SW 1271 (cell line): Measurements from ENCODE around the gene MAD1L1.
"Not testable (repeated sequence)": the region's sequence is repeated elsewhere in the genome, so short reads cannot be mapped to it uniquely, and the experiment has no call there.

Source experiments
- DNase-seq, 2 experiments: peaks; one replicate each; lab custom pipeline; 2025; lab: John Stamatoyannopoulos, UW

MAD1L1 gene

GRCh38 chr7:1939434-1940401 lies 293.0 kb downstream of the MAD1L1 start:
- no peak for DNase-seq

DNA sequence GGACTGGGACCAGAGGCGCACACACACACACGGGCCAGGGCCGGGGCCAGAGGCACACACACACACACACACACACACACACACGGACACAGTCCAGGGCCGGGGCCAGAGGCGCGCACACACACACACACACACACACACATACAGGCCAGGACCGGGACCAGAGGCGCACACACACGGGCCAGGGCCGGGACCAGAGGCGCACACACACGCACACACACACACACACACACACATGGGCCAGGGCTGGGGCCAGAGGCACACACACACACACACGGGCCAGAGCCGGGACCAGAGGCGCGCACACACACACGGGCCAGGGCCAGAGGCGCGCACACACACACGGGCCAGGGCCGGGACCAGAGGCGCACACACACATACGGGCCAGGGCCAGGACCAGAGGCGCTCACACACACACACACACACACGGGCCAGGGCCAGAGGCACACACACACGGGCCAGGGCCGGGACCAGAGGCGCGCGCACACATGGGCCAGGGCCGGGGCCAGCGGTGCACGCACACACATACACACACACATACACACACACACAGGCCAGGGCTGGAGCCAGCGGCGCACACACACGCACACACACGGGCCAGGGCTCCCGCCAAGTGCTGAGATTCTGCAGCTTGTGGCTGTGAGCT lies 293.8 kb downstream of the MAD1L1 start:
- no peak for DNase-seq

- DNase-seq: no peak
Measured at GRCh38 chr7:1937252-1937605, 295.5 kb downstream of the MAD1L1 start.

GRCh38 chr7:1936531-1937251 lies 296.1 kb downstream of the MAD1L1 start:
- no peak for DNase-seq

GRCh38 chr7:1936006-1936310 lies 296.8 kb downstream of the MAD1L1 start:
- DNase-seq: no peak

DNA sequence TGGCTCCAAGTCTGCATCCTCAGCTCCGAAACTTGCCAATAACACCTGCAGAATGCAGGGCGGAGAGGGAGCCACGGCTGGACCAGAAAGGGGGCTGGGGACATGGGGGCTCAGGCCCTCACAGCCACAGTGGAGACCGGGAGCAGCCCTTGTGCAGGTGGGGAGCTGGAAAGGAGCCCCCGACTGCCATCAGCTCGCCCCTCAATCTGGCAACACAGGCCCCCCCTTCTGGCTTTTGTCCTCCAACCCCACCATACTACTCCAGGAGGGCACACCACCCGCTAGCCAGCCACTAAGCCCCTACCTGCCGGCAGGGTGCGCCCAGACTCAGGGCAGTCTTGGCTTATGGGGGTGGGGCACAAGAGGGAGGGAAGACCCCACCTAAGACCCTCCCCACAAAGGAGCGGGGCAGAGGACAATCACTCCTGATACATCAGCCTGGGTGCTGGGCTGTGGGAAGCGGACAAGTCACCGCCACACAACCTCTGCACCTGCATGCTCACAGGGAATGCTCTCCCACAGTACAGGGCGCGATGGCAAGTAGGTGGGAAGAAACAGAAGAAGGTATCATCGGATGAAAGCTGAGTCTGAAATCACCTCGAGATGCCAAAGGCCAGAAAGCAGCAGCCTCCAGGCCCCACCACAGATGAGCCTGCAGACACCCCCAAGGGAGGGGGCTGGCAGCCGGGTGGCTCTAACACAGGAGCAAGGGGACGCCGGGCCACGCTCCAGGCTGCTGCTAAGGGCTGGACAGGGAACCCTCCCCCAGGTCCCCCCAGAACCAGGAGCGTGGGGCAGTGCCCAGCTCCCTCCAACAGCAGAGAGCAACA lies 297.4 kb downstream of the MAD1L1 start:
- no peak for DNase-seq

DNA sequence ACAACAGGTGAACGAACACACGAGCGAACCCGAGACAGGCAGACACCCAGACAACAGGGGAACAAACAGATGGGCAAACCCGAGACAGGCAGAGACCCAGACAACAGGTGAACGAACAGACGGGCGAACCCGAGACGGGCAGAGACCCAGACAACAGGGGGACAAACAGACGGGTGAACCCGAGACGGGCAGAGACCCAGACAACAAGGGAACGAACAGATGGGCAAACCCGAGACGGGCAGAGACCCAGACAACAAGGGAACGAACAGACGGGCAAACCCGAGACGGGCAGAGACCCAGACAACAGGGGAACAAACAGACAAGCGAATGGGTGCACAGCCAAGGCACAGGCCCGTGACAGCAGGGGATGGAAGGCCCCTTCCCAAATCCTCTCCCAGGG lies 298.0 kb downstream of the MAD1L1 start:
- DNase-seq: no peak

GRCh38 chr7:1934017-1934416 lies 298.7 kb downstream of the MAD1L1 start:
- DNase-seq: no peak

DNA sequence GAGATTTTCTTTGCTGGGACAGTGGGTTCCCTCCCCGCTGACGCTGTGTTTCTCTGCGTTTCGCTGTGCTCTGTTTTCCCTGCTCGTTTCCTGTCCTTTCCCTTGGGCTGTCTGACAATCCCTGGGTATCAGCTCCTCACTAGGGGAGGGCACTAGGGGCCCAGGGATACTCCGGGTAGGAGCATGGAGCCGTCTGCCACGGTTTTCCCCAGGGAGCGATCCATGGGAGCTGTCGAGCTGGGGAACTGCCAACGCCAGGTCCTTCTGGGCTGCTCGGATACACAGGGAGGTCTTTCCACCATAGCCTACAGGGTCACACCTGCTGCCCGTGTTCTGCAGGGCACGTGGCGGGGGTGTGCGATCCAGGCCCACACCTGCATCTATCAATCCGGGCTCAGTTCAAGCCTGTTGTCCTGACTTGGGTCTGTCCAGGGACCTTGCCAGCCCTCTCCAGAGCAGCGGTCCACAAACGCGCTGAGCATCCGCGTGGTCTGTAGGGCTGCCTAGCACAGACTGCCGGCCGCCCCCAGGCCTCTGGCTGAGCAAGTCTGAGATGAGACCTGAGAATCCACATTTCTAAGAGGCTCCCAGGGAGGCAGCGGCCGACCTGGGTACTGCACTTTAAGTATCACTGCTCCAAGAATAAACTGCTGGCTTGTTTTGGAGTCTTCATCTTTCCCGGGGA lies 299.5 kb downstream of the MAD1L1 start:
- no peak for DNase-seq

DNA sequence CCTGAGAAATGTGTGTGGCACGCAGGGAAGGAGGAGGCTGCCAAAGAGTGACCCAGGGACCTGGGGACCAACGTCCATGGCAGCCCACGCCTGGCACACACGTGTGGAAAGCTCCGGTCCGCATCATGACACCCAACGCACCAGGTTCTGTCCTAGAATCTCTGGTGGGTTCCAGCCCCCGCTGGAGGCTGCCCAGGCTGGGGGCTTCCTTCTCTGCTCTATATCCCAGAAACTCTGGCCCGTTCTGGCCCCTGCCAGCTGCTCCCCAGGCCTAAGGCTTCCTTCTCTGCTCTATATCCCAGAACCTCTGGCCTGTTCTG lies 300.8 kb downstream of the MAD1L1 start:
- no peak for DNase-seq

- no peak for DNase-seq
Measured at GRCh38 chr7:1931256-1931950, 301.3 kb downstream of the MAD1L1 start.

DNA sequence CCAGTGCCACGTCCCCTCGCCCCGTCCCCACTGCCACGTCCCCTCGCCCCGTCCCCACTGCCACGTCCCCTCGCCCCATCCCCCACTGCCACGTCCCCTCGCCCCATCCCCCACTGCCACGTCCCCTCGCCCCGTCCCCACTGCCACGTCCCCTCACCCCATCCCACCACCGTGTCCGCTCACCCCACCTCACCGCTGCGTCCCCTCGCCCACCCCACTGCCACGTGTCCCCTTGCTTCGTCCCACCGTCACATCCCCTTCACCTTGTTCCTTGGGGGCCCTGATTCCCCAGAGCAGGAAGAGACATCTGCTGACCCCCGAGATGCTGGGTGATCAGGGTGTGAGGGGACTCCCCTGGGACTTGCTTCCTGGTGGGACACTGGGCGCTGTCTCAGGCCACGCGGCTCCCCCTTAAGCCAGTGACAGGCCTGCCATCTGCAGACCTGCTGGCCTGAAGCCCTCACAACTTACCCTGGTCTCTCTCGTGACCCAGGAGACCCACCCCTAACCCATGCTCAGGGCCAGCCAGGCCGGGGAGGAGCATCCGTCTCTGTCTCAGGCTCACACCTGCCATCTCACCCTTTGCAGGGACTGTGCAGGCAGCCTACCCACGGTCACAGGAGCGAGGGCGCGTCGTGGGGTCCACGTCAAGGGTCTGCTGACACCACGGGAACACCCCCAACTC lies 302.2 kb downstream of the MAD1L1 start:
- no peak for DNase-seq

DNA sequence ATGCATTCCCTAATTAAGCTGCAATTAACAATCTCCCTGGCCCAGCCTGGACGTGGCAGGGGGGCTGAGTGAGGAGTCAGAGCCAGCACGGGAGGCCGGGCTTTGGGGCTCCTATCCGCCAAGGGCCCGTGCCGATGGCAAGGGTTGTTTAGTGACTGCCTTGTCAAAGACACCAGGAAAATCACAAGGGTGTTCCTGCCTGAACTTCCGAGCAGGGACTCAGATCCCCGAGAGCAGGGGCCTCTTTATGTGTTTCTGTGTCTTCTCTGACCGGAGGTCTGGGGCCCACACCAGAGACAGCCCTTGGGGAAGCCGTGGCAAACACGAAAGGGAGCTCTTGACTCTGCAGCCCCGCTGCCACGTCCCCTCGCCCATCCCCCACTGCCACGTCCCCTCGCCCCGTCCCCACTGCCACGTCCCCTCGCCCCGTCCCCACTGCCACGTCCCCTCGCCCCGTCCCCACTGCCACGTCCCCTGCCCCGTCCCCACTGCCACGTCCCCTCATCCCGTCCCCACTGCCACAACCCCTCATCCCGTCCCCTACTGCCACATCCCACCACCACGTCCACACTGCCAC lies 303.3 kb downstream of the MAD1L1 start:
- not testable (repeated sequence) for DNase-seq

DNA sequence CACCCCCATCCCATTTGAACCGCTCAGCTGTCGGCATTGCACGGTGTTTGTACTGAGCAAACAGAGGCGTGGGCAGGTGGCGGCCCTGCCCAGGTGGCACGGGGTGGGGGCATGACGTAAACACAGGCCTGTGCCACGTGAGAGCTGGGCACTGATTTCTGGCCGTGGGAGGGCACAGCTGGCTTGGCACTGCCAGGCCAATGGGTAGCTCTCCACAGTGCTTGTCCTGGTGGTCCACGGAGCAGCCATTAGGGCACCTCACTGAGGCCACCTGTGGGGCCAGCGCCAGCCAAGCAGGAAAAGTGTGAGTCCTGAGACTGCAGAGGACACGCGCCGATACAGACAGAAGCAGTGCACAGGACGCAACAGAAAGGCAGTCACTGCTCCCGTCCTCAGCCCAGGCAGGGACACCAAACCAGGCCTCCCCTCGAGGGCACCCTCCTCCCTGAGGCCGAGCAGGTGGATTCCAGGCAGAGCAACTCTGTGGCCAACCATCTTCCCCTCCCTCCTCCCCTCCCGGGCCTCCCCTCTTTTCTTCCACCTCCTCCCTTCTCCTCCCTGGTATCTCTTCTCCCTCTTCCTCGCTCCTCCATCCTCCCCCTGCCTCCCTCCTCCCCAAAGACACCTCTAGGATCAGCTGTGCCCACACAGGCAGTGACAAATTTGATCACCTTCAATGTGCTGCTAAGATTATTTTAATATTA lies 303.9 kb downstream of the MAD1L1 start:
- no peak for DNase-seq

DNA sequence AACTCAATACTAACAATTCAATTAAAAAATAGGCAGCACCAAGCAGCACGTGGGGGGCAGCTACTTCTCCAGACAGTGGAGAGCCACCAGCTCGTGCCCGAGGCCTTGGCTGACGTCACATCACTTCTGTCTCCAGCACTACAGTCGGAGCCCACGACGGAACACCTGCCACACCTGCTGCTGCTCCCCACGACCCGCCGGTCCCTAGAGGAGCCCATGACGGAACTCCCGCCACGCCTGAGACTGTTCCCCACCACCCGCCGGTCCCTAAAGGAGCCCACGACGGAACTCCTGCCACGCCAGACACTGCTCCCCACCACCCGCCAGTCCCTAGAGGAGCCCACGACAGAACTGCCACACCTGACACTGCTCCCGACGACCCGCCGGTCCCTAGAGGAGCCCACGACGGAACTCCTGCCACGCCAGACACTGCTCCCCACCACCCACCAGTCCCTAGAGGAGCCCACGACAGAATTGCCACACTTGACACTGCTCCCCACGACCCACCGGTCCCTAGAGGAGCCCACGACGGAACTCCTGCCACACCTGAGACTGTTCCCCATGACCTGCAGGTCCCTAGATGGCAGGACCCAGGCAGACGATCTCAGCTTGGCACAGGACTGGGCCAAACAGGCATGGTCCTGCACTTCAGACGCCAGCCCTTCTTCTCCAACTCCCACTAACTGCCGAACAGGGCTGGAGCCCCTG lies 304.7 kb downstream of the MAD1L1 start:
- DNase-seq: no peak

DNA sequence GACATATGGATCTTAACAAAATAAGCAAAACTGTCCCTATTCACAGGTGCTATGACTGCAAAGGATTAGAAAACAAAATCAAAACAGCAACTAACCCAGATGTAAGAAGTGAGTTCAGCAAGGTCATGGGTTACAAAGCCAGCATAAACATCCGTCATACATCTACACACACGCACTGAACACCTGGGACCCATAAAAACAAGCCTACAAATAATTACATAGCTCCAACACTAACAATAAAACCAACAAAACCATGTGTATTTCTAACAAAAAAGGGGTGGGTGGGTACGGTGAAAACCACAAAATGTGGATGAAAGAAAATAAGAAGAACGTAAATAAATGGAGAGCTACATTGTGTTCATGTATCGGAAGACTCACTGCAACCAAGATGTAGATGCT lies 305.8 kb downstream of the MAD1L1 start:
- DNase-seq: no peak

GRCh38 chr7:1925973-1926907 lies 306.5 kb downstream of the MAD1L1 start:
- no peak for DNase-seq

DNA sequence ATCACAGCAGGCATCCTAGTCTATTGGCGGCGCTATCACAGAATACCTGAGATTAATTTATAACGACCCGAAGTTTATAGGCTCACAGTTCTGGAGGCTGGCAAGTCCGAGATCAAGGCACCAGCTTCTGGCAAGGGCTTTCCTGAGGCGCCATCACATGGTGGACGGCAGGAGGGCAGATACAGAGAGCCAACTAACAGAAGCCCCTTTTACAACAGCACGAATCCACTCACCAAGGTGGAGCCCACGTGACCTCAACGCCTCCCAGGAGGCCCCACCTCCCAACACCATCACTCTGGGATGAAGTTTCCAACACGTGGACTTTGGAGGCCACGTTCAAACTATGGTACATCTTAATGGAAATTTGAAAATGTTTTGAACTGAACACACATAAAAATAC lies 307.4 kb downstream of the MAD1L1 start:
- peak in 1 of 2 experiments; percentile 18 for DNase-seq
